GM19438 (cell line): Measurements from ENCODE around the gene RNF145.

ENCODE experiments used
- ATAC-seq: cut with Tn5 transposase; IDR thresholded peaks from one replicate; pipeline ENCODE4 v1.9.1; 2021; ENCODE audit warnings: low read depth; ENCODE audit not compliant: unreplicated experiment

Gene RNF145

DNA sequence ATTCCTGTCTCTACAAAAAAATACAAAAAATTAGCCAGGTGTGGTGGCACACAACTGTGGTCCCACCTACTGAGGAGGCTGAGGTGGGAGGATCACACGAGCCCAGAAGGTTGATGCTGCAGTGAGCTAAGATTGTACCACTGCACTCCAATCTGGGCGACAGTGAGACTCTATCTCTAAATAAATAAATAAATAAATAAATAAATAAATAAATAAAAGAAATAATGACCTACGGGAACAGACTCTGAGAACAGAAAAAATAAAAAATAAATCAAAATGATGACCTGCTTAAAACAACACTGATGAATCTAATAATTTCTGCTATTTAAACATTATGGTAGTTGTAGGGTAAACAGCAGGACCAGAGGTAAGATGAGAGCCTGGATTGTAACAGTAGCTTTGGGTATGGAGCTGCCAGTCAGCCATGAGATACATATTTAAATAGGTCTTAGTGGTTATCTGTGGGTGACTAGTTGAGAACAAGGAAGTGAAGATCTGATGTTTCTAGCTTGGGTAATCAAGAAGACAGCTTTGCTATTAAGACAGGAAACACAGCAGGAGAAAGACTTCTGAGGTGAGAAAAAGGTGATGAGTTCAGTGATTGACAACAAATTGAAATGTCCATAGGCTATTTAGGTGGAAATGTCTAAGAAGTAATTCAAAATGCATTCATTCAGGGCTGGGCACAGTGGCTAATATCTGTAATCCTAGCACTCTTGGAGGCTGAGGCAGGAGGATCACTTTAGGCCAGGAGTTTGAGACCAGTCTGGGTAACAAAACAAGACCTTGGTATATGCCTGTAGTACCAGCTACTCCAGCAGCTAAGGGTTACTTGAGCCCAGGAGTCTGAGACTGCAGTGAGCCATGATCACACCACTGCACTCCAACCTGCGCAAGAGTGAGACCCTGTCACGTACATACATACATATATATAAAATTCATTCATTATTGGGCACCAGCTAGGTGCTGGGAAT is 11.0 kb downstream of the RNF145 start:
- ATAC-seq = no peak

DNA sequence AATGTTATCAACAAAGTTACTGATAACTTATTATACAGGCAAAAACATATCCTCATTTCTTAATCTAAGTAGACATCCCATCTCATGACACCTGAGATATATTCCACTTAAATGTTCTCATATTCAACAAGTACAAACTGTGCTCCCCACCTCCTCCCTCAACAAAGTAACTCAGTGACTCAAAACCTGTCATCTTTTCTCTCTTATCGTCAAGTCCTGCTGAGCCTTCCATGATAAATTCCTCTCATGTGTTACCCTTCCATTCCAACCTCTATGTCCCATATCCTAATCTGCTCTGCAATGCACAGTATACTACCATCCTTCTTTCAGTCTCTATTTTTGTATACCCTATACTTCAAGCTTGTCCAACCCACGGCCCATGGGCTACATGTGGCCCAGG is 13.6 kb downstream of the RNF145 start:
- ATAC-seq = no peak

GRCh38 chr5:159190170-159190569 is 19.2 kb downstream of the RNF145 start:
- ATAC-seq = no peak

DNA sequence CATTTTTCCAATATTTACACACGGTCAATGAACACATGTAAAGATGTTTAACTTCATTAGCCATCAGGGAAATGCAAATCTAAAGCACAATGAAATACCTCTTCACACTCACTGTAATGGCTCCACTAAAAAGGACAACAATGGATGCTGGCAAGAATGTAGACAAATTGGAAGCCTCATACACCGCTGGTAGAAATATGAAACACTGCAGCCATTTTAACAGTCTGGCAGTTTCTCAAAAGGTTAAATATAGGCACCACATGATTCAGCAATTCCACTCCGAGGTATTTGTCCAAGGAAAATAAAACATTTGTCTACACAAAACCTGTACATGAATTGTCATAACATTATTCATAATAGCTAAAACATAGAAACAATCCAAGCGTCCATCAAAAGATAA is 20.0 kb downstream of the RNF145 start:
- no peak for ATAC-seq

DNA sequence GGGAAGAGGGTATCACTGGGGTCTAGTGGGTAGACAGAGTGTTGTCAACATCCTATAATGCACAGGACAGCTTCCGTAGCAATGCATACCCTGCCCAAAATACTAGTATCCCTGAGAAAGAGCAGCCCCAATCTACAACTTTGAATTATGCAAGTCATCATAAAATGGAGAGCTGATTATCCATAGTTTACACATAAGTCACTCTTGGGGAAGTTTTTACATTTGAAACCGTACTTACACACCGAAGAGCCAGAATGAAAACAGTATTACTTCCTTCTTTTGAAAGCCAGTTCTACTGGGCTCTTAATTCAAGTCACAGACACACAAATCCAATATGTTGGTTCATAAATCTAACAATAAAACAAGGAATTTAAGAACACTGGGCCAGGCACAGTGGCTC is 21.6 kb downstream of the RNF145 start:
- ATAC-seq = no peak

- ATAC-seq = no peak
Measured at GRCh38 chr5:159186319-159186718, 23.0 kb downstream of the RNF145 start.

DNA sequence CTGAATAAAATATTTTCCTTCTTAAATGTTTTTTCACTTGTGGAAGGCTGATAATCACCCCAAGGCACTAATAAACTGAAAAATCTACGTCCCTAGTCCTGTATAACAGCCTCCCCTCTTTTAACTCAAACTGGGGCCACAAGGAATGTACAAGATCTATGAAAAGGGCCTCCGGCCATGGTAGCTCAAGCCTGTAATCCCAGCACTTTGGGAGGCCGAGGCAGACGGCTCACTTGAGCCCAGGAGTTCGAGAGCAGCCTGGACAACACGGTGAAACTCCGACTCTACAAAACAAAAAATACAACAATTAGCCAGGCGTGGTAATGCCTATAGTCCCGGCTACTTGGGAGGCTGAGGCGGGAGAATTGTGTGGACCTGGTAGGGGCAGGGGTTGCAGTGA is 23.6 kb downstream of the RNF145 start:
- no peak for ATAC-seq

GRCh38 chr5:159184858-159185381 is 24.4 kb downstream of the RNF145 start:
- no peak for ATAC-seq

DNA sequence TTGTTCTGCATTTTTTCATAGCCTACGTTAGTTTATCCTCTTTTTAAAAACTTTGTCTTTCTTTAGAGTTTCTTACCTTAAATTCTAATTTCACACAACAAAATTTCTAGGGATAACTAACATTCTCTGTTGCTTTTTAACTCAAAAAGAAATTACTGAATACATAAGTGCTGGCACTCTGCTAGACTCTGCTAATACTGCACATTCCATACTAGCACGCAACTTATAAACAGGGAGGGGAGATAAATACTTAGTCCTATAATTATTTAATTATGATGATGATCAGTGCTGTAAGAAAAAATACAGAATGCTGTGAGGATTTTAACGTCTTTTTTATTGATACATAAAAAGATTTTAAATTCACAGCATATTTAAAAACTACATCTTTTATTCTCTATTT is 25.1 kb downstream of the RNF145 start:
- ATAC-seq = no peak

DNA sequence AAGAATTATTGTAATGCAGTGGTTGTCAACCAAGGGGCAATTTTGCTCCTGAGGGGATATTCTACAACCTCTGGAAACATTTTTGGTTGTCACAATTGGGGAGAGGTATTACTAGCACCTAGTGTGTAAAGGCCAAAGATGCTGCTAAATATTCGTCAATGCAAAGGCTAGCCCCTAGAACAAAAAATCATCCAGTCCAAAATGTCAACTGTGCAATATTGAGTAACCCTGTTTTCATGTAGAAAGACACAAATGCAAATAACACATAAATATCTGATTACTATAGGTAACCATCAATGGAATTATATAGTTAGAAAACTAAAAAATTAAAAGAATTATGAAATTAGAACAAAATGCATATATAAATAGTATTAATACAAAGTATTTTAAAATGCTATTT is 26.1 kb downstream of the RNF145 start:
- ATAC-seq = no peak

DNA sequence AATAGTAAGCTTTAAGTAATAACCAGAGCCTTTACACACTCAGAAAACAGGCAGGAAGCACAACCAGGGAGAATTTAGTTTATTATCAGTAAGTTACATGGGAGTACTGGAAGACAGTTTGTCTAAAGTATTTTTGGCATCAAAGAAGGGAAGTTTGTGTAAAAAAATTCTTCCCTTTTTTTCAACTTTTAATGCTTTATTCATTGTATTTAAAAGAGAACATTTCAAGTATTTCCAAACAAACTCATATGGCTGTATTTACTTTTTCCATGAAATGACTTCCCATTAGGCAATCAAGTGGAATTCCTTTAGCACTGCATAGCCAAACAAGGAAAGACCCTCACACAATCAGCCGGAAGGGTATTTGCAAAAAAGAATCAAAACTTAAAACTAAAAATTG is 26.7 kb downstream of the RNF145 start:
- ATAC-seq = no peak

GRCh38 chr5:159181651-159182050 is 27.7 kb downstream of the RNF145 start:
- ATAC-seq = no peak

DNA sequence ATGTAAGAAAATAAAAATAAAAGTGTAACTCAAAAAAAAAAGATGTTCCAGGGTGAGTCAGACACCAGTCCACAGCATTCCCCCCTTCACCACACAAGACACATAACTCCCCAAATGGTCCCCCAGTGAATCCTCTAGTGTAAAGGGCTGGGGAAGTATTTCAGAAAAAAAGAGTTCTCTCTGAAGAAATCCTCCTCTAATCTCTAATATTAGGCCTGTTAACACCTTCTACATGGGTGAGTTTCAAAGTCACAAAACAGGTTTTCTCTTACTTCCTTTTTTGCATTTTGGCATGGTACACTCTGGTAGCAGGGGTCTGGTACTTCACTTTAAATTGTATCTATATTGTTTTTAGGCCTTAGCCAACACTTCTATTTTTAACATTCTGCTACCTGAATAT is 28.2 kb downstream of the RNF145 start:
- ATAC-seq = no peak

GRCh38 chr5:159179529-159180305 is 29.6 kb downstream of the RNF145 start:
- ATAC-seq = no peak

- ATAC-seq = no peak
Measured at GRCh38 chr5:159178978-159179377, 30.4 kb downstream of the RNF145 start.

GRCh38 chr5:159175547-159175946 is 33.8 kb downstream of the RNF145 start:
- ATAC-seq = no peak

DNA sequence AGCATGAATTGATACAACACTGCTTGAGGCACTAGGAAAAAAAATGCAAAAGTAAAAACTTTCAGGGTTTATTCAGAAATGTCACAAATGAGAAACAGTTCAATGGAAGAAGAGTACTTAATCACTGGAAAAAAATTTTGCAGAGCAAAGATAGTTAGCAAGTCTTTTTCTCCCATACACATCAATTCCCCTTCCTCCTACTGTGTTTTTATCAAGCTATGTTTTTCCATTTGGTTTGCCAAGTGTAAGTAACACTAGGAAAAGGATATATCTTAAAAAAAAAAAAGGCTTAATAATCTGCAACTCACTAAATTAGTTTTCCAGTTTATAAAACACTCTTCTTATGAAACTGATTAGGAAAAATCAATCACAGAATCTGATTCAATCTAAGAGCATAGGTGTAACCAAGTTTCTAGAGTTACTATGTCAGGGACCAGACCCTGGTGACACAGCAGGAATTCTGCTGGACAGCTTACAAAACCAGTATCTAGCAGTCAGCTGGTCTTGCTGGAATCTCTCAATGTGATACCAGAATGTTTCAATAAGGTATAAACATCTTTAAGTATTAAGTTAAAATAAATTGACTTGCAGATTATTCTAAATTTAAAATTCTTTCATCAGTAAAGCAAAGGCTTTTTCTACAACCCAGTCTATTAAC is 34.7 kb downstream of the RNF145 start:
- ATAC-seq = no peak

DNA sequence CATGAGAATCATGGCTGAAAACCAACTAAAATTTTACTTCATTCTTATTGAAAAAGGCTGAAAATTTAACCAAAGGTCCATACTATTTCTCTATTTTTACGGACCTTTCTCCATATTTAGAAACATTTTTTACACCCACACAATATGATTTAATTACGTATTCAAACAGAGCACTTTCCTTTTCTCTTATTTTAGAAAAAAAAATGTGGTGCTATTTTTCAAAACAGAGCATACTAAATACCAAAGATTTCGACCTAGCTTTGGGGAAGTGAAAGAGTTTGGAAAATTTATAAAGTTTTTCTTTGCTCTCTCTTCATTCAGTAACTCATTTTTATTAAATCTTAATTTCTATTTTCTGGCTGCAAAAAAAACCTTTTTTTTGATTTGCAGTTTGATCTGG is 38.1 kb downstream of the RNF145 start:
- no peak for ATAC-seq

GRCh38 chr5:159170021-159170420 is 39.3 kb downstream of the RNF145 start:
- ATAC-seq = no peak

- ATAC-seq = no peak
Measured at GRCh38 chr5:159166416-159166815, 42.9 kb downstream of the RNF145 start.

DNA sequence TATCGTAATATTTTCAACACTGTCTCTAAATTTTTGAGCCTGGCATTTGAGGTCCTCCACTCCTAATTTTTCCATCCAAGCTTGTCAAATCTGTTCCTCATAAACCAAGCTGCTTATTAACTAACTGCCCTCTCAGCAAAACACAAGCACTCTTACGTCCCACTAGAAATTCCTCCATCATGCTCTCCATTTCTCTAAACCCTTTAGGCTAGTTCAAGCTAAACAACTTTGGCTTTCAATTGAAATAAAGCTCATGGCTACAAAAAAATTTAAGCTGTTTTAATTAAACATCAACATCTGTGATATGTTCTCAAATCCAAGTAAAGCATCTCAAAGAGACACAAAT is 45.7 kb downstream of the RNF145 start:
- no peak for ATAC-seq
